GM12892 (cell line): ENCODE data around the gene ERMN.

Experiments
- POLR2A ChIP-seq: IDR thresholded peaks from 2 replicates; pipeline ENCODE4 v1.6.1; 2011; ENCODE audit warnings: low read depth, low read length, control low read depth
- POLR2AphosphoS5 ChIP-seq: IDR thresholded peaks from 2 replicates; pipeline ENCODE4 v1.6.1; 2011; ENCODE audit warnings: low read depth, low read length, control low read depth

GRCh38 chr2:157315901-157316300 lies 9.7 kb downstream of the ERMN start:
- TF ChIP-seq POLR2A (no peak), POLR2AphosphoS5 (no peak)
